Fibroblast of skin of right quadriceps (primary cell): ENCODE results near the gene KCTD17.

Source experiments
- DNase-seq: peaks from one replicate; pipeline ENCODE4 v3.0.0-alpha.2; 2013

The KCTD17 gene

DNA sequence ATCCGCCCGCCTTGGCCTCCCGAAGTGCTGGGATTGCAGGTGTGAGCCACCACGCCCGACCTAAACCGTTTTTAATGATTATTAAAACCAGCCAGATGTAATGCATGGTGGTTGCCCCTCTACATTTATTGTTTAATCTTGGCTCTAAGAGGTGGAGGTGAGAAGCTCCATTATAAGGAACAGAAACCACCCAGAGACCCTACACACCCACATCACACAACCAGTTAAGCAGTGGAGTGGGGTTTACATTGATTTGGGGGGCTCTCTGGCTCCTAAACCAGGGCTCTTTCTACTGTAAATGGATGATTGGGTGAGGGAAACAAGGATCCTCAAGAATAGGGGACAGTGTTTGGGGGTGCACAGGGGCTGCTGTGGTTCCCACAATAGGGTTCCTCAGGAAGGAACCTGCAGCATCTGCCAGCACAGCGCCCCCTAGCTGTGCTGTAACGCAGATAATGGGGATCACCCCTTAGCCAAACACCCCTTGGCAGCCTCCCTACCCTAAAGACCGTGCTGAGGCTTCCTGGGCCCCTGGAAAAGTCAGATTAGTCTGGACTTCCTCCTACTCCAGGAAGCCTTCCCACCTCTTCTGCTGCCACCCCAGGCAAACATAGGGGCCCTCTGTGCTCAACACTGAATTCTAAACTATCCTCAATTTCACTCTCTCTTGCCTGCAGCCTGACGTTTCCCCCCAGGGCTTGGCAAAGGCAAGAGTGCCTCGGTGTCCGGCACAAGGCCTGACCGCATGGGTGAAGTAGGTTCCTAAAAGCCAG, 29.6 kb upstream of the KCTD17 start:
- peak; percentile 20 for DNase-seq

DNA sequence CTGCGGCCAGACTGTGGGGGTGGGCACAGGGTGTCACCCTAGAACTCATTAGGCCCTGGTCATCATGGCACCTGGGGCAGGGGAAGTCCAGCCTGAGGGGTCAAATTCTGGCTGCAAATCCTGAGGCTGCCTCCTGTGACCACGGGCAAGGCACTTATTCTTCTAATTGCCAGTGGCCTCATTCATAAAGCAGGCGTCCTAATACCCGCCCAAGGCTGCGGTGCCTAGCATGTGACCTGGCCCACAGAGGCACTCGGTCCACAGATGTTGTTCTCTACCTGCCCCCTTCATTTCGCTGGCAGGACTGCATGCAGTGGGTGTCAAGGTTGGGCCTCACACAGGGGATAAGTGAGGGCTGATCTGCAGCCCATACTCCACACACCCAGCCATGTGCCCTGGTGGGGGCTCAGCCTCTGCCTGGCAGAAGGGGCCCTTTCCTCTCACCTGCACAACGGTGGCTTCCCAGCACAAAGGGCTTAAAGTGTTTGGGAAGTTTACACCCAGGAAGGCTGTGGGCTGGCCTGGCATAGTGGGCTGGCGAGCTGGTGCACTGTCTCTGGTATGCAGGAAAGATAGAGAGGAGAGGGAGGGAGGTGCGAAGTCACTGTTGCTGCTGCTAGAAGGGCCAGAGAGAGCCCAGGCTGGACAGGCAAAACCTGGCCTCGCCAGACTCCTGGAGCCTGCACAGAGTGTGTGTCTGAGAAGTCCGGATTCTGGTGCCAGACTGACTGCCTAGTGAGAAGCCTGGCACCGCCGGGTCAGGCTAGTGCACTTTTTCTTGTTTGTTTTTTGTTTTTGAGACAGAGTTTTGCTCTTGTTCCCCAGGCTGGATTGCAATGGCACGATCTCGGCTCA, 28.8 kb upstream of the KCTD17 start:
- DNase-seq = no peak

DNA sequence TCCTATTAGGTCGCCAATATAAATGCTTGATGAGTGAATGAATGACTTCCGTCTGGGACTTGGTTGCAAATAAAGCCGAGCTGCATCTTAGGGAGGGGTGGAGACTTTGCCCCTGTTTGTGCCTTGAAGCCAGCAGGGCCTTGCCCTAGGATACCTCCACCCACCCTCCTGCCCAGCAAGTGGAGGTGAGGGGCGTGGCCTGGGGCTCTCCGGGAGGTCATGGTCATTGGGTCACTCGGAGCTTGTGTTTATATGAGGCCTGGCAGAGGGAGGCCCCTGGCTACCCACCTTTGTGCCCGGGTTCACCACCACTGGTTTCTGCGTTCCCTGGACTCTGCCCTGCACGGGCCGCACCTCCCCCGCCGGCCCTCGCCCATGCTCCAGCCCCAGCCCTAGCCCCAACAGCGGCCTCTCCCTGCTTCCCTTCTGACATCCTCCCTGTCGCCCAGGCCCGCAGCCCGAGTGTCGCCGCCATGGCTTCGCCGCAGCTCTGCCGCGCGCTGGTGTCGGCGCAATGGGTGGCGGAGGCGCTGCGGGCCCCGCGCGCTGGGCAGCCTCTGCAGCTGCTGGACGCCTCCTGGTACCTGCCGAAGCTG, 27.7 kb upstream of the KCTD17 start:
- DNase-seq = no peak

DNA sequence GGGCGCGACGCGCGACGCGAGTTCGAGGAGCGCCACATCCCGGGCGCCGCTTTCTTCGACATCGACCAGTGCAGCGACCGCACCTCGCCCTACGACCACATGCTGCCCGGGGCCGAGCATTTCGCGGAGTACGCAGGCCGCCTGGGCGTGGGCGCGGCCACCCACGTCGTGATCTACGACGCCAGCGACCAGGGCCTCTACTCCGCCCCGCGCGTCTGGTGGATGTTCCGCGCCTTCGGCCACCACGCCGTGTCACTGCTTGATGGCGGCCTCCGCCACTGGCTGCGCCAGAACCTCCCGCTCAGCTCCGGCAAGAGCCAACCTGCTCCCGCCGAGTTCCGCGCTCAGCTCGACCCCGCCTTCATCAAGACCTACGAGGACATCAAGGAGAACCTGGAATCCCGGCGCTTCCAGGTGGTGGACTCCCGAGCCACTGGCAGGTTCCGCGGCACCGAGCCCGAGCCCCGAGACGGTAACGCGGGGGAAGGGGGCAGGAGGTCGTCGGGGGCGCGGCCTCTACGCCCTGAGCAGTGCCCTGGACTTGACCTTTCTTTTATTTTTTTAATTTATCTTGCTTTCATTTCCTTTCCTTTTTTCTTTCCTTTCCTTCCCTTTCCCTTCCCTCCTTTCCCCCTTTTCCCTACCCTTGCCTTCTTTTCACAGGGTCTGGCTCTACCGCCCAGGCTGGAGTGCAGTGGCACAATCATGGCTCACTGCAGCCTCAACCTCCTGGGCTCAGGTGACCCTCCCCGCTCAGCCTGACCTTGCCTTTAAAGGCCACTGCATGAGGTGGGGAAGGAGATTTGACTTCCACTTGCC, 27.0 kb upstream of the KCTD17 start:
- DNase-seq = no peak

DNA sequence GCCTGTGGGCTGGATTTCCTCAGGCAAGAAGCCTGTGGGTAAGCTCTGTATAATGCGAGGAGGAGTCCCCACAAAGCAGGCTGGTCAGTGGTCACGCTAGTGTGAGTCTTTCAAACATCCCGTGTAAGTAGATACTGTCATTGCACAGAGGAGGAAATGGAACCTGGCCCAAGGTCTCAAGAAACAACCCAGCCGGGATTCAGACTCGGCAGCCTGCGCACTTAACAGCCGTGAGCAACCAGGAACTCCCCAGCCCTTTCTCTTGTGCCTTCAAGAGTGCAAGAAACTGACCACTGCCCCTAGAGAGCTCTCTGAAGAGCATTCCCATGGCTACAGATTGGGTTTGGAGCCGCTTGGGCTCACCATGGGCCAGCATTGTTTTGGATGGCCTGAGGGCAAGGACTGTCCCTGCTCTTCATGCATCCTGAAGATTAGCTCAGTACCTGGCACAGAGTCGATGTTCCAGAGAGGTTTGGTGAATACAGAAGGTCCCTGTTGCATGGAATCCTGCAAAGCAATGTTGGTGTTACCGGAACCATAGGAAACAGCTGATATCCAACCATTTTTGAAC, 26.0 kb upstream of the KCTD17 start:
- no peak for DNase-seq

DNA sequence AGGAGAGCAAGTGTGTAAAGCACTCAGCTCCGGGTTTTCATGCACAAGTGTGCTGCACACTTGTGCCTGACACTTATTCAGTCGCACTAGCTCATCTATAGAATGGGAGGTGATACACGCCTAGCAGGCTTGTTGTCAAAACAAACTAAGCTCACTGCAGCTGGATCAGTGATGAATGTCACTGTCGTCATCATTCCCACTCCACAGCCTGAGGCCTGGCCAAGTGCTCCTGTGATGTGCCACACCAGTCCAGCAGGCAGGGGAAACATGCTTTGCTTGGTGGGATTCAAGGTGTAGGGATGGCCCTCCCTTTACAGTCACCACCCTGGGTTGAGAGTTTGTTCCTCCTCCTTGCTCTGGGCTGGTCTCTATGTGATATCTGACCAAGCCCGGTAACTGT, 25.2 kb upstream of the KCTD17 start:
- DNase-seq = no peak

DNA sequence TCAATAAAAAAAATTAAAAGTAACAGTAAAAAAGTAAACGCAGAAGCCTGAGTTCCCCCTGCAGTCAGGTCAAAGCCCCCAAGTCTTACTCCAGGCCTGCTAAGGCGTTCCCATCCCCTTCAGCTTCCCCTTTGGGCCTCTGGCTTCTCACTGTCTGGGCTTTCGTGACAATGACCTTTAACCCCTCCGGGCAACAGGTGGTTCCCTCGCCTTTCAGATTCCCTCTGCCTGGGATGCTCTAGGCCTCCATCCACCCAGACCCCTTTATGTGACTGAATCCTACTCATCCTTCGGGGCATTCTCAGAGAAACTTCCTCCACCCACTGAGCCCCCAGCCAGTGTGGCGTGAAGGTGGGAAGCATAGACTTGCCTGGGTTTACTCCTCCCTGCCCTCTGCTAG, 24.0 kb upstream of the KCTD17 start:
- no peak for DNase-seq

DNA sequence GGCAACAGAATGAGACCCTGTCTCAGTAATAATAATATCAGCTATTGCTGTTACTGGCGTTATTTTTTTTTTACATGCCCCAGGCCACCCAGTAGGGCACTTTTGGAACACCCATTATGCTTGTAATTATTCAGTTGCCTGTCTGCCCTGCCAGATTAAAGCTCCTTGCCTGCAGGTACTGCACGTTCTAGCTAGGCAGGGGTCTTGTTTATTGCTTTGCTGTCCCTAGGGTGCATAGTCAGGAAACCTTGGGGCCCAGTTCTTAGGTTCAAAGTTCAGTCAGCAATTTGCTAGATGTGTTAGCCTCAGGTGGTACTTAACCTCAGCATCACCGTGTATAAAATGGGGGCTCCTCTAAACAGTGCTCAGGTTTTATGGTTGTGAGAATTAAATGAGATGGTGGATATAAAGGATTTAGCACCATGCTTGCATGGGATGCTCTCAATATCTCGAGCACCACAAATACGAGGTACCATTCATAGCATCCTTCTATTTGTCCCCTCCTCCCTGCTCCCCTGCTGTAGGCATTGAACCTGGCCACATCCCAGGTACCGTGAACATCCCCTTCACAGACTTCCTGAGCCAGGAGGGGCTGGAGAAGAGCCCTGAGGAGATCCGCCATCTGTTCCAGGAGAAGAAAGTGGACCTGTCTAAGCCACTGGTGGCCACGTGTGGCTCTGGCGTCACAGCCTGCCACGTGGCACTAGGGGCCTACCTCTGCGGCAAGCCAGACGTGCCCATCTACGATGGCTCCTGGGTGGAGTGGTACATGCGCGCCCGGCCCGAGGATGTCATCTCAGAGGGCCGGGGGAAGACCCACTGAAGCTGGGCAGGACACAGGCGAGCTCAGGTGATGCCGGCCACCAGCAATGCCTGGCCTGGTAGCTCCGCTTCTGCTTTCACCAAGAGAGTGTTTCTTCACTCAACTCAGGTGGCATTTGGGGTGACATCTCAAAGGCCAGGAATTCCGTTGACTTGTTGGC, 22.6 kb upstream of the KCTD17 start:
- DNase-seq = no peak

- DNase-seq = no peak
These were observed 20.8 kb upstream of the KCTD17 start for GRCh38 chr22:37030560-37031281.

DNA sequence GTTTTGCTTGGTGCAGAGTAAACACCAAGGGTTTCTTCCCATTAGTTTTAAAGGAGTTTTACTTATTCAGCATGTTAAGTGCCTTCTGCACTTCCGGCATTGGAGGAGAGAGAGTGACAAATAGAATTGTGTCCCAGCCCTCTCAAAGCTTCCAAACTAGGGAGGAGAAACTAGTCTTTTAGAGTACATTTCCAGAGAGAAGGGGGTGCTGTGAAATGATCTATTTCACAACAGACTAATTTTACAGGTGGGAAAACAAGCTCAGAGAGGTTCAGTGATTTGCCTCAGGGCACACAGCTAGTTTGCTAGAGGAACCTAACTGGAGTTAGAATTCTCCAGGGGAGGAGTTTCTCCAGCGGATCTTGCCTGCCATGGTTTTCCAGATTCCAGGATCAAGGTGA, 19.4 kb upstream of the KCTD17 start:
- no peak for DNase-seq

- peak; percentile 80 for DNase-seq
These were observed 18.7 kb upstream of the KCTD17 start for GRCh38 chr22:37032535-37033460.

DNA sequence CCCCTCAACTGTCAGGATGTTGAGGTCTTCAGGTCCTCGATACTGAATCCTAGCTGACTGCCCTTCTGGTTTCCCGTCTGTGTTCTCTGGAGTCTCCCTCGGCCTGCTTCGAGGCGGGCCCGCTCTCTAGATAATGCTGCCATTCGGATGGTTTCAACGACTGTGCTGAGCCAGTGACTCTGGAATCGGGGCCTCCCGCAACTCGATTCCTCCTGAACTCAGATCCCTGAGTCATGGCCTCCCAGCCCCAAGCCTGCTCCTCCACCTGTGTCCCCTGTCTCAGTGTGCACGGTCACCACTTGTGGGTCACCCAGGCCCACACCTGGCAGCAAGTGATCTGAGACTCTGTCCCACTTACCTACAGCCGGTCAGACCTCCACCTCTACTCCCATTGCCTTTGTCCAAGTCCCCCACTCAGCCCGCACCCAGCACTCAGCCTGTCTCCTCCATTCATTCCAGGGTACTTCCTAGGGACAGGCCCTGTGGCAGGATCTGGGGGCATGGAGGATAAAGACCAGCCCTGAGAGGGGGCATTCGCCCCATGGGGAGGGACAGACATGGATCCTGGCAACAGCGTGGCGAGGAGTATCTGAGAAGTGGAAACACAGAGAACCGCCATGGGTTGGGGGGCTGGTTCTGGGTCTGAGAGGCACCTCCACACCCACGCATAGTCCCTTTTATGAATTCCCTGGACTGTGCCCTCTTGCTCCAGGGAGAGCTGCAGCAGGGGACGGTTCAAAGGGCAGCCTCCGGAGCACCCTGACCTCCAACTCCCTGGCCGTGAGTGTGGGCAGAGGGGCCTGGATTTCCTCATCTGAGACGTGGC, 17.7 kb upstream of the KCTD17 start:
- no peak for DNase-seq

- DNase-seq = no peak
These were observed 14.7 kb upstream of the KCTD17 start for GRCh38 chr22:37036655-37037377.

GRCh38 chr22:37037669-37038068, 13.9 kb upstream of the KCTD17 start:
- no peak for DNase-seq

GRCh38 chr22:37039466-37039865, 12.1 kb upstream of the KCTD17 start:
- no peak for DNase-seq

DNA sequence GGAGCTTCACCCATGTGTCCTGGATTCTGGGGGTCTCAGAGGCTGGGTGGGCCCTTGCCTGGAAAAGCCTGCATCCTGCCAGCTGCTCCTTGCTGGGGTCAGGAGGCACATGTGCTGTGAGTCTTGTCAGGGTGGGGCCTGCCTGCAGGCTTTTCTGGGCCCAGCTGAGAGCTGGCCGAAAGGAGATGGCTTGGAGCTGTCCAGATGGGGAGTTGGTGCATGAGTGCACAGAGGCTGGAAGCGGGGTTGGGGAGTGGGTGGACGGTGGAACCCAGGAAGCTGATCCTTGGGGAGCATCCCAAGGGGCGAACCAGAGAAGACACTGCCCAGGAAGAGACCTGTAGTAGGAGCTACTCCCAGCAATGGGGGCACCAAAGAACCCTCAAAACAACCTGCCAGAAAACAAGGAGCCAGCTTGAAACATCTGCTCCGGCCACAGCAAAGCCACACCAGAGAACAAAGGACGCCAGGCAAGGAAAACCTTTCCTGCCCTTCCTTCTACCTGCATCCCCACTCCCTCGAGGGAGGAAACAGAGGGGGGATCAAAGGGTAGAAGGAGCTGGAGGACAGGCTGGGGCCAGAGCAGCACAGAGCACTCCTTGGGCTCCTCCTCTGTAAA, 8.2 kb upstream of the KCTD17 start:
- no peak for DNase-seq

DNA sequence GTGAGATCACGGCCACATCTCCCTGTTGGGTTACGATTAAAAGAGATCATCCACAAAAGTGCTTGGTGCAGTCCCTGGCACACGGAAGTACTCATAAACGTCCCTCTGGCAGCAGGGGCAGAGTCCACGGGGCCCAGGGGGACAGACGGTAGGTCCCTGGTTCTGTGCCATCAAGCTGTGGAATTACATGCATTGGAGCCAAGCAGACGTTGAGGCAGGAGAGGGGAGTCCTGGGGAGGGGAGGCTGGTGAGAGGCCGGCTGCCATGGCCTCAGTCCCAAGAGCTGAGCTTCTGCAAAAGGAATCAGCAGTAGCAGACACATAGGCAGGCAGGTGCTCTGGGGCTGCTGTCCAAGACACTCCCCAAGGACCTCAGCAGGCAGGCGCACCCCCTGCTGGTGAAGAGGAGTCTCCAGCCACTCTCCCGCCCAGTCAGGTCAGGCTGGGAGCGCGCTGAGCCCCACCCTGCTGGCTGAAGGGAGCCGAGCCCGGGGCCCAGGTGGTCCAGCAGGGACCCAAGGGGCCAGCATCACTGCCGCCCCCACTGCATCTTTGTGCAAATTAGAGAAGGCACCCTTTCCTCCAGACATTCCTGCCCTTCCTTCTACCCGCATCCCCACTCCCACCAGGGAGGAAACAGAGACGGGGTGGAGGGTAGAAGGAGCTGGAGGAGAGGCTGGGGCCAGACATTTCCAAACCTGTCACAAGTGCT, 7.6 kb upstream of the KCTD17 start:
- peak; percentile 19 for DNase-seq
